WTC11 (cell line): ENCODE data around the gene C2orf76. TPM values are rescaled to one million over a fixed set of nuclear protein-coding genes. Genes with fewer than 3 reads are reported as not detected.

Source experiments
- ATAC-seq: fragments of 200-7000 bp; cut with Tn5 transposase; 2 replicates; pipeline ENCODE4 v1.10.0; 2021; ENCODE audit warnings: mild to moderate bottlenecking, moderate library complexity
- CTCF ChIA-PET: fragments of 300-600 bp; sonication (Branson Sonifier 250); formaldehyde crosslinking; loops from one replicate; lab custom pipeline; 2021; ENCODE audit warnings: antibody characterized with exemption; lab: Charles Lee
- POLR2A ChIA-PET: fragments of 350-600 bp; sonication (Branson Sonifier 250); formaldehyde crosslinking; loops from one replicate; lab custom pipeline; 2021; ENCODE audit warnings: antibody characterized with exemption; lab: Charles Lee
- DNase-seq: peaks from one replicate; pipeline ENCODE4 v3.0.0; 2021; ENCODE audit warnings: low spot score
- H3K27ac Mint-ChIP-seq: 2 replicates; pipeline ENCODE4 v1.8.0; 2021; ENCODE audit warnings: mixed read lengths
- H3K27me3 Mint-ChIP-seq: 2 replicates; pipeline ENCODE4 v1.8.0; 2021; ENCODE audit warnings: low read depth, mild to moderate bottlenecking, moderate library complexity, mixed read lengths
- H3K36me3 Mint-ChIP-seq: 2 replicates; pipeline ENCODE4 v1.8.0; 2021; ENCODE audit warnings: mixed read lengths
- H3K4me1 Mint-ChIP-seq: 2 replicates; pipeline ENCODE4 v1.8.0; 2022; ENCODE audit warnings: mixed read lengths
- H3K4me3 Mint-ChIP-seq: 2 replicates; pipeline ENCODE4 v1.8.0; 2021; ENCODE audit warnings: mild to moderate bottlenecking, moderate library complexity, mixed read lengths
- H3K9me3 Mint-ChIP-seq: 2 replicates; pipeline ENCODE4 v1.8.0; 2021; ENCODE audit warnings: mixed read lengths
- AFF4 ChIP-seq: sonication (generic); formaldehyde crosslinking; IDR thresholded peaks from 2 replicates; pipeline ENCODE4 v1.8.1; 2023; ENCODE audit warnings: mild to moderate bottlenecking, missing genetic modification reagents, borderline replicate concordance
- ATF2 ChIP-seq: sonication (generic); formaldehyde crosslinking; IDR thresholded peaks from 2 replicates; pipeline ENCODE4 v1.8.1; 2022; ENCODE audit warnings: low read depth, missing genetic modification reagents, borderline replicate concordance
- ATF3 ChIP-seq: sonication (generic); formaldehyde crosslinking; conservative IDR thresholded peaks from 2 replicates; pipeline ENCODE4 v1.8.1; 2022; ENCODE audit warnings: mild to moderate bottlenecking, missing genetic modification reagents
- ELF4 ChIP-seq: sonication (generic); formaldehyde crosslinking; IDR thresholded peaks from 2 replicates; pipeline ENCODE4 v1.8.1; 2022; ENCODE audit warnings: low read depth, mild to moderate bottlenecking, moderate library complexity, missing genetic modification reagents
- ETV6 ChIP-seq: sonication (generic); formaldehyde crosslinking; IDR thresholded peaks from 2 replicates; pipeline ENCODE4 v1.8.1; 2022; ENCODE audit warnings: mild to moderate bottlenecking, missing genetic modification reagents
- GRHL2 ChIP-seq: fragments of 250-450 bp; sonication (Bioruptor Pico); IDR thresholded peaks from 2 replicates; pipeline ENCODE4 v1.8.0; 2022; ENCODE audit warnings: mild to moderate bottlenecking, moderate library complexity; ENCODE audit not compliant: insufficient replicate concordance, severe bottlenecking
- IRF1 ChIP-seq: sonication (generic); formaldehyde crosslinking; IDR thresholded peaks from 2 replicates; pipeline ENCODE4 v1.8.0; 2023; ENCODE audit warnings: missing genetic modification reagents
- JUN ChIP-seq: sonication (generic); formaldehyde crosslinking; IDR thresholded peaks from 2 replicates; pipeline ENCODE4 v1.8.0; 2023; ENCODE audit warnings: mild to moderate bottlenecking, missing genetic modification reagents
- MYBL2 ChIP-seq: sonication (generic); formaldehyde crosslinking; IDR thresholded peaks from 2 replicates; pipeline ENCODE4 v1.8.1; 2023; ENCODE audit warnings: mild to moderate bottlenecking, moderate library complexity, missing genetic modification reagents
- NR1H2 ChIP-seq: sonication (generic); formaldehyde crosslinking; IDR thresholded peaks from 2 replicates; pipeline ENCODE4 v1.9.0; 2021; ENCODE audit warnings: mild to moderate bottlenecking, moderate library complexity, missing genetic modification reagents
- RORB ChIP-seq: fragments of 250-450 bp; sonication (Bioruptor Pico); IDR thresholded peaks from 2 replicates; pipeline ENCODE4 v1.9.0; 2021; ENCODE audit warnings: mild to moderate bottlenecking
- USF1 ChIP-seq: sonication (generic); formaldehyde crosslinking; IDR thresholded peaks from 2 replicates; pipeline ENCODE4 v1.8.0; 2022; ENCODE audit warnings: mild to moderate bottlenecking, missing genetic modification reagents
- ZBTB21 ChIP-seq: sonication (generic); formaldehyde crosslinking; IDR thresholded peaks from 2 replicates; pipeline ENCODE4 v1.8.1; 2023; ENCODE audit warnings: mild to moderate bottlenecking, missing genetic modification reagents, borderline replicate concordance
- ZNF138 ChIP-seq: sonication (generic); formaldehyde crosslinking; conservative IDR thresholded peaks from 2 replicates; pipeline ENCODE4 v1.8.1; 2022; ENCODE audit warnings: mild to moderate bottlenecking, moderate library complexity, missing genetic modification reagents
- ZNF263 ChIP-seq: sonication (generic); formaldehyde crosslinking; IDR thresholded peaks from 2 replicates; pipeline ENCODE4 v1.8.1; 2022; ENCODE audit warnings: low read depth, mild to moderate bottlenecking, moderate library complexity, missing genetic modification reagents
- ZNF317 ChIP-seq: sonication (generic); formaldehyde crosslinking; IDR thresholded peaks from 2 replicates; pipeline ENCODE4 v1.8.1; 2023; ENCODE audit warnings: low read depth, mild to moderate bottlenecking, moderate library complexity, missing genetic modification reagents, borderline replicate concordance
- ZNF423 ChIP-seq: fragments of 250-450 bp; sonication (Bioruptor Pico); IDR thresholded peaks from 2 replicates; pipeline ENCODE4 v2.1.2; 2022; ENCODE audit warnings: mild to moderate bottlenecking, moderate library complexity
- ZNF425 ChIP-seq: fragments of 250-450 bp; sonication (Bioruptor Pico); conservative IDR thresholded peaks from 2 replicates; pipeline ENCODE4 v1.9.0; 2021; ENCODE audit warnings: mild to moderate bottlenecking
- total RNA-seq: library from RNA; stranded (reverse); gene quantifications from 3 replicates; pipeline ENCODE4 v1.2.3, GENCODE V29; 2021
- TF ChIP-seq, protein P1 (sequence below): sonication (generic); formaldehyde crosslinking; IDR thresholded peaks from 2 replicates; pipeline ENCODE4 v1.8.1; 2022; ENCODE audit warnings: mild to moderate bottlenecking, missing genetic modification reagents, moderate library complexity, borderline replicate concordance
- TF ChIP-seq, protein P2 (sequence below): sonication (generic); formaldehyde crosslinking; IDR thresholded peaks from 2 replicates; pipeline ENCODE4 v1.8.0; 2022; ENCODE audit warnings: mild to moderate bottlenecking, missing genetic modification reagents

C2orf76 gene
- total RNA-seq, 1 experiment from 2014 or later, result 4.4 TPM

GRCh38 chr2:119333833-119334232 is 32.8 kb downstream of the C2orf76 start:
- H3K27me3 Mint-ChIP-seq, result no peaks in the 10 kb centered on the region
- POLR2A ChIA-PET, result no interaction called here
- H3K36me3 Mint-ChIP-seq, result no peaks in the 10 kb centered on the region
- no peak overlapping the region for H3K4me3 Mint-ChIP-seq
- DNase-seq, result no peak
- H3K9me3 Mint-ChIP-seq, result no peaks in the 10 kb centered on the region
- CTCF ChIA-PET, result no interaction called here
- no peak overlapping the region for H3K27ac Mint-ChIP-seq
- H3K4me1 Mint-ChIP-seq, result no peaks in the 10 kb centered on the region
- ATAC-seq, result no peak
- no peak for TF ChIP-seq ATF3 (CRISPR knock-in tag)

DNA sequence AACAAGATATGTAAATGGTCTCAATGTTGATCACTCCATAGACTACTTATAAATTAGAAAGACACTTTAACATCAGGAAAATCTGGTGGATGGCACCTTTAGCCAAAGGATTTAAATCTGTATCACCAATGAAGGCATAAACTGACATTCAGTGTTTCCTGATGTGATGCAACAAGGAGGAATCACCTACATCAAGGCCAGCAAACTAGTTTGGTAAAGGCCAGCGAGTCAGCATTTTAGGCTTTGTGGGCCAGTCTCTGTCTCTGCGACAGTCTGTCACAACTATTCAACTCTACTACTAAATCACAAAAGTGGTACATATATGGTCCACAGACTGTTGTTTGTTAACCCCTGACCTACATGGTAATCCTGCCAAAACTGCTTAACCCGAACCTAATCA is 33.3 kb downstream of the C2orf76 start:
- Mint-ChIP-seq H3K4me3 (no peak overlapping the region), H3K36me3 (no peaks in the 10 kb centered on the region)

DNA sequence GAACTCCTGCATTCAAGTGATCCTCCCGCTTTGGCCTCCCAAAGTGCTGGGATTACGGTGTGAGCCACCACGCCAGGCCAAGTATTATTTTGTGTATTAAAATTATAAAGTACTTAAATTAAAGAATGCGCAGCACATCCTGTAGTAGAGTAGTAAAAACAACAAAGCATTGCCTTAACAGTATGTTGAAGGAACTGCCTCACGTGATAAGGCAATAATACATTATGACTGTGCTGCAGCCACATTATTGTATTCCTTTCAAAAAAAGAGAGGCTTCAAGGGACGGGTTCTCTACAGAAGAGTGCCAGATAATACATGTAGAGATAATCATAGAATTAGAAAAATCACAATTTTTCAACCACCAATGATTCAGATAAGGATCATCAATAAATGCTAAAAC is 33.7 kb downstream of the C2orf76 start:
- no peak overlapping the region for H3K27ac Mint-ChIP-seq
- no peaks in the 10 kb centered on the region for H3K4me1 Mint-ChIP-seq
- ChIA-PET CTCF (no interaction called here), POLR2A (no interaction called here)
- H3K27me3 Mint-ChIP-seq, result no peaks in the 10 kb centered on the region
- H3K4me3 Mint-ChIP-seq, result no peak overlapping the region
- H3K36me3 Mint-ChIP-seq, result no peaks in the 10 kb centered on the region
- no peak for ATAC-seq
- no peaks in the 10 kb centered on the region for H3K9me3 Mint-ChIP-seq
- DNase-seq, result no peak
- TF ChIP-seq ZNF263 (CRISPR knock-in tag) (no peak), ZNF425 (CRISPR knock-in tag) (no peak), ELF4 (no peak), ETV6 (no peak), ZNF423 (CRISPR knock-in tag) (no peak), RORB (CRISPR knock-in tag) (no peak), IRF1 (no peak), ZBTB21 (CRISPR knock-in tag) (no peak), ZNF138 (CRISPR knock-in tag) (no peak), NR1H2 (CRISPR knock-in tag) (no peak), AFF4 (CRISPR knock-in tag) (no peak), JUN (CRISPR knock-in tag) (no peak)
- TF ChIP-seq, protein P1, sequence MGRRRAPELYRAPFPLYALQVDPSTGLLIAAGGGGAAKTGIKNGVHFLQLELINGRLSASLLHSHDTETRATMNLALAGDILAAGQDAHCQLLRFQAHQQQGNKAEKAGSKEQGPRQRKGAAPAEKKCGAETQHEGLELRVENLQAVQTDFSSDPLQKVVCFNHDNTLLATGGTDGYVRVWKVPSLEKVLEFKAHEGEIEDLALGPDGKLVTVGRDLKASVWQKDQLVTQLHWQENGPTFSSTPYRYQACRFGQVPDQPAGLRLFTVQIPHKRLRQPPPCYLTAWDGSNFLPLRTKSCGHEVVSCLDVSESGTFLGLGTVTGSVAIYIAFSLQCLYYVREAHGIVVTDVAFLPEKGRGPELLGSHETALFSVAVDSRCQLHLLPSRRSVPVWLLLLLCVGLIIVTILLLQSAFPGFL (CRISPR knock-in tag), result no peak

More for the DNA sequence above, 33.3 kb downstream of the C2orf76 start:
- POLR2A ChIA-PET, result no interaction called here
- DNase-seq (no peak), ATAC-seq (no peak)
- no peaks in the 10 kb centered on the region for H3K4me1 Mint-ChIP-seq
- H3K9me3 Mint-ChIP-seq, result no peaks in the 10 kb centered on the region
- CTCF ChIA-PET, result no interaction called here
- no peak overlapping the region for H3K27ac Mint-ChIP-seq
- no peaks in the 10 kb centered on the region for H3K27me3 Mint-ChIP-seq
- no peak for TF ChIP-seq GRHL2 (CRISPR knock-in tag)
- TF ChIP-seq ATF2 (CRISPR knock-in tag), result no peak
- TF ChIP-seq ZBTB21 (CRISPR knock-in tag), result no peak
- TF ChIP-seq, protein P2, sequence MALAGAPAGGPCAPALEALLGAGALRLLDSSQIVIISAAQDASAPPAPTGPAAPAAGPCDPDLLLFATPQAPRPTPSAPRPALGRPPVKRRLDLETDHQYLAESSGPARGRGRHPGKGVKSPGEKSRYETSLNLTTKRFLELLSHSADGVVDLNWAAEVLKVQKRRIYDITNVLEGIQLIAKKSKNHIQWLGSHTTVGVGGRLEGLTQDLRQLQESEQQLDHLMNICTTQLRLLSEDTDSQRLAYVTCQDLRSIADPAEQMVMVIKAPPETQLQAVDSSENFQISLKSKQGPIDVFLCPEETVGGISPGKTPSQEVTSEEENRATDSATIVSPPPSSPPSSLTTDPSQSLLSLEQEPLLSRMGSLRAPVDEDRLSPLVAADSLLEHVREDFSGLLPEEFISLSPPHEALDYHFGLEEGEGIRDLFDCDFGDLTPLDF (CRISPR knock-in tag), result no peak
- TF ChIP-seq USF1, result no peak
- no peak for TF ChIP-seq MYBL2 (CRISPR knock-in tag)
- TF ChIP-seq ZNF317 (CRISPR knock-in tag), result no peak
